Suprapubic skin (tissue), 4 donors: ENCODE results near the gene BCL10. TPM values are rescaled to one million over a fixed set of nuclear protein-coding genes. Genes with fewer than 3 reads are reported as not detected.

Experiments
- DNase-seq, 2 donors: peaks; one replicate each; pipeline ENCODE4 v3.0.0-alpha.2; 2019; ENCODE audit warnings: low spot score in 2 of 2
- H3K27ac ChIP-seq: fragments of 200-600 bp; sonication (generic); one replicate; pipeline ENCODE4 v1.5.1; 2019
- H3K27me3 ChIP-seq: fragments of 200-600 bp; sonication (generic); one replicate; pipeline ENCODE4 v1.5.1; 2019
- H3K36me3 ChIP-seq: fragments of 200-600 bp; sonication (generic); one replicate; pipeline ENCODE4 v1.5.1; 2019
- H3K4me1 ChIP-seq: fragments of 200-600 bp; sonication (generic); one replicate; pipeline ENCODE4 v1.5.1; 2019
- H3K4me3 ChIP-seq: fragments of 200-600 bp; sonication (generic); one replicate; pipeline ENCODE4 v1.5.1; 2019; ENCODE audit warnings: mild to moderate bottlenecking
- H3K9me3 ChIP-seq: fragments of 200-600 bp; sonication (generic); one replicate; pipeline ENCODE4 v1.5.1; 2019
- CTCF ChIP-seq, 2 donors: fragments of 200-600 bp in 1 of 2; fragments of 450-650 bp in 1 of 2; sonication (generic) in 1 of 2; IDR thresholded peaks; one replicate each; pipeline ENCODE4 v1.5.1; 2016 to 2019; ENCODE audit warnings: antibody characterized with exemption in 2 of 2, mild to moderate bottlenecking in 1 of 2, moderate library complexity in 1 of 2
- EP300 ChIP-seq: sonication (generic); formaldehyde crosslinking; IDR thresholded peaks from one replicate; pipeline ENCODE4 v1.6.1; 2017; ENCODE audit warnings: antibody characterized with exemption
- POLR2A ChIP-seq, 2 donors: fragments of 450-650 bp; IDR thresholded peaks; one replicate each; pipeline ENCODE4 v1.6.1; 2017; ENCODE audit warnings: antibody characterized with exemption in 2 of 2, mild to moderate bottlenecking in 2 of 2, moderate library complexity in 2 of 2
- POLR2AphosphoS5 ChIP-seq, 3 donors: sonication (generic); formaldehyde crosslinking; IDR thresholded peaks; one replicate each; pipeline ENCODE4 v1.6.1; 2017; ENCODE audit warnings: antibody characterized with exemption in 3 of 3
- WGBS: methylation state at CpG from one replicate; pipeline ENCODE4 v1.1.5; 2018; 5-methylcytosine and 5-hydroxymethylcytosine counted together
- total RNA-seq, 4 donors: library from RNA; depleted of rRNA; stranded (reverse); fragments of >200 nt; gene quantifications; one replicate each; pipeline ENCODE4 v1.1.0, GENCODE V29; 2016

Gene BCL10
- total RNA-seq, 4 donors from 2014 or later = 19.9 to 34.1 (median 30.7) TPM

GRCh38 chr1:85320371-85321131 lies 44.1 kb upstream of the BCL10 start:
- TF ChIP-seq POLR2A (IDR thresholded peaks at IDR 0.05) (no peak), EP300 (no peak), POLR2AphosphoS5 (IDR thresholded peaks at IDR 0.05) (no peak), CTCF (IDR thresholded peaks at IDR 0.05) (no peak)
- DNase-seq = no peak
- H3K4me3 ChIP-seq = no peak overlapping the region
- no peaks in the 10 kb centered on the region for H3K27me3 ChIP-seq
- H3K27ac ChIP-seq = peak overlapping the region; percentile 34
- WGBS = 58% methylated on average over 2 of the region's 2 CpGs
- no peaks in the 10 kb centered on the region for H3K9me3 ChIP-seq
- H3K4me1 ChIP-seq = peaks cover 11% of the 10 kb centered on the region
- no peaks in the 10 kb centered on the region for H3K36me3 ChIP-seq

GRCh38 chr1:85319931-85320330 lies 43.5 kb upstream of the BCL10 start:
- Histone ChIP-seq H3K9me3 (no peaks in the 10 kb centered on the region), H3K36me3 (no peaks in the 10 kb centered on the region), H3K4me3 (no peak overlapping the region), H3K27ac (peak overlapping the region; percentile 34), H3K27me3 (no peaks in the 10 kb centered on the region), H3K4me1 (peaks cover 14% of the 10 kb centered on the region)
- DNase-seq = no peak
- TF ChIP-seq EP300 = no peak
- no peak for TF ChIP-seq POLR2A (IDR thresholded peaks at IDR 0.05)
- no peak for TF ChIP-seq POLR2AphosphoS5 (IDR thresholded peaks at IDR 0.05)
- no peak for TF ChIP-seq CTCF (IDR thresholded peaks at IDR 0.05)
- whole genome bisulfite sequencing = 38% methylated on average over 4 of the region's 4 CpGs

GRCh38 chr1:85319491-85319890 lies 43.1 kb upstream of the BCL10 start:
- peaks cover 19% of the 10 kb centered on the region for H3K4me1 ChIP-seq
- no peak for DNase-seq
- no peak overlapping the region for H3K27ac ChIP-seq
- H3K9me3 ChIP-seq = no peaks in the 10 kb centered on the region
- WGBS = 39% methylated on average over 3 of the region's 3 CpGs
- no peak overlapping the region for H3K4me3 ChIP-seq
- TF ChIP-seq EP300 (no peak), POLR2AphosphoS5 (IDR thresholded peaks at IDR 0.05) (no peak), CTCF (IDR thresholded peaks at IDR 0.05) (no peak), POLR2A (IDR thresholded peaks at IDR 0.05) (no peak)
- H3K27me3 ChIP-seq = no peaks in the 10 kb centered on the region
- no peaks in the 10 kb centered on the region for H3K36me3 ChIP-seq

- DNase-seq = no peak
- Histone ChIP-seq H3K27me3 (no peaks in the 10 kb centered on the region), H3K4me1 (peaks cover 30% of the 10 kb centered on the region)
Measured at GRCh38 chr1:85318217-85318616, 41.8 kb upstream of the BCL10 start.

More at GRCh38 chr1:85318217-85318616, 41.8 kb upstream of the BCL10 start:
- Histone ChIP-seq H3K4me3 (no peak overlapping the region), H3K9me3 (no peaks in the 10 kb centered on the region), H3K27ac (no peak overlapping the region), H3K36me3 (no peaks in the 10 kb centered on the region)
- WGBS = 91% methylated on average over 1 of the region's 1 CpG
- TF ChIP-seq CTCF (IDR thresholded peaks at IDR 0.05) (no peak), EP300 (no peak), POLR2A (IDR thresholded peaks at IDR 0.05) (no peak), POLR2AphosphoS5 (IDR thresholded peaks at IDR 0.05) (no peak)
